NB4 (cell line): Measurements from ENCODE around the gene HS3ST5.

Experiments used
- POLR2A ChIP-seq: IDR thresholded peaks from 2 replicates; pipeline ENCODE4 v1.6.1; 2011; ENCODE audit warnings: mild to moderate bottlenecking; ENCODE audit not compliant: insufficient read length; ENCODE audit errors: extremely low read depth
- TF ChIP-seq, protein P1 (sequence below): IDR thresholded peaks from one replicate; pipeline ENCODE4 v1.5.1; 2012; ENCODE audit warnings: low read depth, low read length

DNA sequence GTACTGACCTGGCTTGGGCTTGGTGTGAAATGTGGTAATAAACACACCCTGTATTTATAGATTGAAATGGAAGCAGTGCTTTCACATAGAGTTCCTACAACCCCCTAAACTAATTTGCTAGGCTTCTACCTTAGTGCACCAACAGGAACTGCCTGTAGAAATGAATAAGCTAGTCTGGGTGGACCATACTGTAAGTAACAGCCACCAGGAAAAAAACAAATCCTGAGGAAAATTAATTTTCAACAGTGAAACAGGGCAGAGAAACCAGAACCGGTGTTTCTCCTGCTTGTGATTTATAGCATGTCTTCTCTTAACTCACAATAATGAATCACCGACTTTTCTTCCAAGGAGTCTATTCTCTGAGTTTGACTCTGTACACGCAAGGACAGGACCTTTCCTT is 187.1 kb downstream of the HS3ST5 start:
- TF ChIP-seq POLR2A, result no peak
- TF ChIP-seq, protein P1, sequence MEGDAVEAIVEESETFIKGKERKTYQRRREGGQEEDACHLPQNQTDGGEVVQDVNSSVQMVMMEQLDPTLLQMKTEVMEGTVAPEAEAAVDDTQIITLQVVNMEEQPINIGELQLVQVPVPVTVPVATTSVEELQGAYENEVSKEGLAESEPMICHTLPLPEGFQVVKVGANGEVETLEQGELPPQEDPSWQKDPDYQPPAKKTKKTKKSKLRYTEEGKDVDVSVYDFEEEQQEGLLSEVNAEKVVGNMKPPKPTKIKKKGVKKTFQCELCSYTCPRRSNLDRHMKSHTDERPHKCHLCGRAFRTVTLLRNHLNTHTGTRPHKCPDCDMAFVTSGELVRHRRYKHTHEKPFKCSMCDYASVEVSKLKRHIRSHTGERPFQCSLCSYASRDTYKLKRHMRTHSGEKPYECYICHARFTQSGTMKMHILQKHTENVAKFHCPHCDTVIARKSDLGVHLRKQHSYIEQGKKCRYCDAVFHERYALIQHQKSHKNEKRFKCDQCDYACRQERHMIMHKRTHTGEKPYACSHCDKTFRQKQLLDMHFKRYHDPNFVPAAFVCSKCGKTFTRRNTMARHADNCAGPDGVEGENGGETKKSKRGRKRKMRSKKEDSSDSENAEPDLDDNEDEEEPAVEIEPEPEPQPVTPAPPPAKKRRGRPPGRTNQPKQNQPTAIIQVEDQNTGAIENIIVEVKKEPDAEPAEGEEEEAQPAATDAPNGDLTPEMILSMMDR, result no peak
